ENCODE results near the gene GGT6.

DNA sequence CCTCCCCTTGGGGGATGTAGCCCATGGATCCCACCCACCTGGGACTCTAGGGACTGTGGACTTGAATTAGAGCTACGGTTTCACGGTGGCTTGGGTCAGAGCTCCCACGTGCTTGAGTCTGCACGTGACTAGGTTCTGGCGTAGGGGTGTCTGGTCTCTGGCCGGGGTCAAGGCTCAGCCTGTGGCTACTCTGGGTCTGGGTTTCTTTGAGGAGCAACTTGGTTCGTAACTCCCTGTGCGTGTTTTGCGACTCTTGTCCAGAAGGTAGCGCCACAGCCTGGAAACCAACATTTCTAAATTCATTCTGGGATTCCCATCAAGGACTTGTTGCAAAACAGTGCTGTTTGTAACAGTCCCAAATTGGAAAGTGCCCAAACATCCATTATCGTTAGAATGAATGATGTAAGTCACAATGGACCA lies 470 bp upstream of the GGT6 start:
- no peak for TF ChIP-seq CTCF (IDR thresholded peaks at IDR 0.05)
- no peak for TF ChIP-seq POLR2A (IDR thresholded peaks at IDR 0.05; ENCODE audit: low read depth)
